GM23338 (cell line): Measurements from ENCODE around the gene ZDHHC23. TPM values are rescaled to one million over a fixed set of nuclear protein-coding genes. Genes with fewer than 3 reads are reported as not detected.

ENCODE experiments used
- ATAC-seq: fragments of 200-7000 bp; cut with Tn5 transposase; 3 replicates; pipeline ENCODE4 v1.9.1; 2020
- DNase-seq: peaks from one replicate; pipeline ENCODE4 v3.0.0-alpha.2; 2015; ENCODE audit warnings: low spot score
- H2AFZ ChIP-seq: fragments of 200-600 bp; sonication (generic); 2 replicates; pipeline ENCODE4 v1.8.0; 2016; ENCODE audit warnings: antibody characterized with exemption, mild to moderate bottlenecking, moderate library complexity
- H3F3A ChIP-seq: fragments of 200-600 bp; sonication (generic); replicated peaks from 2 replicates; pipeline ENCODE4 v1.8.0; 2017; ENCODE audit warnings: antibody characterized with exemption, mixed run types, low read depth
- H3K27ac ChIP-seq: fragments of 200-600 bp; sonication (generic); 2 replicates; pipeline ENCODE4 v1.6.1; 2016; ENCODE audit warnings: low read depth
- H3K27me3 ChIP-seq: fragments of 200-600 bp; sonication (generic); 2 replicates; pipeline ENCODE4 v1.8.0; 2016; ENCODE audit warnings: mild to moderate bottlenecking, mixed run types, moderate library complexity; ENCODE audit not compliant: insufficient read depth
- H3K36me3 ChIP-seq: fragments of 200-600 bp; sonication (generic); 2 replicates; pipeline ENCODE4 v1.8.0; 2016; ENCODE audit warnings: mild to moderate bottlenecking; ENCODE audit not compliant: insufficient read depth
- H3K4me1 ChIP-seq: fragments of 200-600 bp; sonication (generic); 2 replicates; pipeline ENCODE4 v1.8.0; 2016; ENCODE audit warnings: mild to moderate bottlenecking, moderate library complexity; ENCODE audit not compliant: insufficient read depth
- H3K4me2 ChIP-seq: fragments of 200-600 bp; sonication (generic); 2 replicates; pipeline ENCODE4 v1.7.1; 2017; ENCODE audit warnings: mixed run types
- H3K4me3 ChIP-seq: fragments of 200-600 bp; sonication (generic); 2 replicates; pipeline ENCODE4 v1.6.1; 2016; ENCODE audit warnings: mixed run types
- H3K79me2 ChIP-seq: fragments of 200-600 bp; sonication (generic); replicated peaks from 2 replicates; pipeline ENCODE4 v1.8.0; 2017; ENCODE audit warnings: mild to moderate bottlenecking; ENCODE audit not compliant: insufficient read depth
- H3K9me2 ChIP-seq: fragments of 200-600 bp; sonication (generic); 2 replicates; pipeline ENCODE4 v1.8.0; 2017; ENCODE audit not compliant: insufficient read depth
- H4K20me1 ChIP-seq: fragments of 200-600 bp; sonication (generic); replicated peaks from 2 replicates; pipeline ENCODE4 v1.8.0; 2017; ENCODE audit warnings: mild to moderate bottlenecking; ENCODE audit not compliant: insufficient read depth
- H3K27ac Mint-ChIP-seq: 2 replicates; pipeline ENCODE4 v1.8.0; 2020; ENCODE audit warnings: inconsistent platforms, mild to moderate bottlenecking, moderate library complexity, mixed read lengths
- H3K27me3 Mint-ChIP-seq: 3 replicates; pipeline ENCODE4 v1.8.0; 2022; ENCODE audit warnings: low read depth, mild to moderate bottlenecking, moderate library complexity, mixed read lengths, inconsistent platforms; ENCODE audit not compliant: insufficient read depth, poor library complexity
- H3K36me3 Mint-ChIP-seq: 3 replicates; pipeline ENCODE4 v1.8.0; 2021; ENCODE audit warnings: low read depth, mild to moderate bottlenecking, inconsistent platforms, moderate library complexity, mixed read lengths
- H3K4me1 Mint-ChIP-seq: 3 replicates; pipeline ENCODE4 v1.8.0; 2020; ENCODE audit warnings: mild to moderate bottlenecking, inconsistent platforms, mixed read lengths
- H3K4me3 Mint-ChIP-seq: 3 replicates; pipeline ENCODE4 v1.8.0; 2021; ENCODE audit warnings: moderate library complexity, mild to moderate bottlenecking, inconsistent platforms, mixed read lengths
- H3K9me3 Mint-ChIP-seq: 3 replicates; pipeline ENCODE4 v1.8.0; 2020; ENCODE audit warnings: moderate library complexity, mild to moderate bottlenecking, inconsistent platforms, mixed read lengths
- CREB1 ChIP-seq: fragments of 250-450 bp; sonication (Bioruptor Pico); IDR thresholded peaks from 2 replicates; pipeline ENCODE4 v1.5.0; 2020; ENCODE audit warnings: low read depth, mild to moderate bottlenecking, moderate library complexity
- EZH2 ChIP-seq: fragments of 200-600 bp; sonication (generic); IDR thresholded peaks from one replicate; pipeline ENCODE4 v1.8.0; 2017; ENCODE audit warnings: antibody characterized with exemption, mild to moderate bottlenecking, low read depth; ENCODE audit not compliant: unreplicated experiment
- EZH2phosphoT487 ChIP-seq: fragments of 200-600 bp; sonication (generic); IDR thresholded peaks from one replicate; pipeline ENCODE4 v1.8.1; 2018; ENCODE audit warnings: antibody characterized with exemption; ENCODE audit not compliant: unreplicated experiment
- JUNB ChIP-seq: IDR thresholded peaks from one replicate; pipeline ENCODE4 v1.6.1; 2016; ENCODE audit warnings: antibody characterized with exemption; ENCODE audit not compliant: unreplicated experiment
- STAT1 ChIP-seq: IDR thresholded peaks from one replicate; pipeline ENCODE4 v1.6.1; 2016; ENCODE audit warnings: antibody characterized with exemption; ENCODE audit not compliant: unreplicated experiment
- ZNF114 ChIP-seq: fragments of 250-450 bp; sonication (Bioruptor Pico); IDR thresholded peaks from 2 replicates; pipeline ENCODE4 v1.5.0; 2020; ENCODE audit warnings: mild to moderate bottlenecking, moderate library complexity
- ZNF331 ChIP-seq: fragments of 250-450 bp; sonication (Bioruptor Pico); IDR thresholded peaks from 2 replicates; pipeline ENCODE4 v1.5.0; 2020; ENCODE audit warnings: low read depth, mild to moderate bottlenecking, moderate library complexity
- polyA plus RNA-seq: library from polyadenylated mRNA; unstranded; fragments of >200 nt; fragmentation: Nextera tagmentation; extraction: Ambion mirVana; gene quantifications from 2 replicates; pipeline ENCODE4 v1.2.1, GENCODE V29; 2016
- total RNA-seq: library from RNA; depleted of rRNA; stranded (reverse); fragments of >200 nt; shearing (Covaris generic); gene quantifications from 2 replicates; pipeline ENCODE4 v1.2.3, GENCODE V29; 2014
- TF ChIP-seq, protein P1 (sequence below), 2 experiments: fragments of 200-600 bp in 1 of 2; sonication (generic) in 1 of 2; conservative IDR thresholded peaks; 2 replicates each; pipeline versions ENCODE4 v1.5.1 to v1.6.1; 2016 to 2017; ENCODE audit warnings: antibody characterized with exemption in 2 of 2, low read depth in 2 of 2, mild to moderate bottlenecking in 2 of 2, moderate library complexity in 1 of 2
- TF ChIP-seq, protein P2 (sequence below): IDR thresholded peaks from one replicate; pipeline ENCODE4 v1.6.1; 2018; ENCODE audit warnings: antibody characterized with exemption; ENCODE audit not compliant: unreplicated experiment
- TF ChIP-seq, protein P3 (sequence below): fragments of 250-450 bp; sonication (Bioruptor Pico); IDR thresholded peaks from 2 replicates; pipeline ENCODE4 v1.5.0; 2020; ENCODE audit warnings: mild to moderate bottlenecking, moderate library complexity

Gene ZDHHC23
- total and polyA plus RNA-seq, 2 experiments from 2014 or later, result 3.5 to 14.5 TPM

GRCh38 chr3:113906568-113907140 lies 41.2 kb upstream of the ZDHHC23 start:
- H3K36me3 ChIP-seq, result no peaks in the 10 kb centered on the region
- H3F3A ChIP-seq, result no peaks in the 10 kb centered on the region
- H3K4me3 ChIP-seq, result no peak overlapping the region
- H4K20me1 ChIP-seq, result no peaks in the 10 kb centered on the region
- H3K27ac ChIP-seq, result no peak overlapping the region
- no peaks in the 10 kb centered on the region for H3K4me1 ChIP-seq
- Mint-ChIP-seq H3K27ac (no peak overlapping the region), H3K4me3 (no peak overlapping the region), H3K4me1 (no peaks in the 10 kb centered on the region), H3K9me3 (peaks cover 12% of the 10 kb centered on the region; the same call in 2 of the 3 replicates), H3K36me3 (peaks cover 4% of the 10 kb centered on the region; the same call in 1 of the 3 replicates), H3K27me3 (peaks cover 2% of the 10 kb centered on the region)
- DNase-seq (no peak), ATAC-seq (no peak)
- H3K9me2 ChIP-seq, result no peaks in the 10 kb centered on the region
- H3K4me2 ChIP-seq, result no peak overlapping the region
- TF ChIP-seq EZH2phosphoT487, result no peak
- TF ChIP-seq CREB1 (CRISPR knock-in tag), result no peak
- no peak for TF ChIP-seq JUNB
- TF ChIP-seq, protein P1, sequence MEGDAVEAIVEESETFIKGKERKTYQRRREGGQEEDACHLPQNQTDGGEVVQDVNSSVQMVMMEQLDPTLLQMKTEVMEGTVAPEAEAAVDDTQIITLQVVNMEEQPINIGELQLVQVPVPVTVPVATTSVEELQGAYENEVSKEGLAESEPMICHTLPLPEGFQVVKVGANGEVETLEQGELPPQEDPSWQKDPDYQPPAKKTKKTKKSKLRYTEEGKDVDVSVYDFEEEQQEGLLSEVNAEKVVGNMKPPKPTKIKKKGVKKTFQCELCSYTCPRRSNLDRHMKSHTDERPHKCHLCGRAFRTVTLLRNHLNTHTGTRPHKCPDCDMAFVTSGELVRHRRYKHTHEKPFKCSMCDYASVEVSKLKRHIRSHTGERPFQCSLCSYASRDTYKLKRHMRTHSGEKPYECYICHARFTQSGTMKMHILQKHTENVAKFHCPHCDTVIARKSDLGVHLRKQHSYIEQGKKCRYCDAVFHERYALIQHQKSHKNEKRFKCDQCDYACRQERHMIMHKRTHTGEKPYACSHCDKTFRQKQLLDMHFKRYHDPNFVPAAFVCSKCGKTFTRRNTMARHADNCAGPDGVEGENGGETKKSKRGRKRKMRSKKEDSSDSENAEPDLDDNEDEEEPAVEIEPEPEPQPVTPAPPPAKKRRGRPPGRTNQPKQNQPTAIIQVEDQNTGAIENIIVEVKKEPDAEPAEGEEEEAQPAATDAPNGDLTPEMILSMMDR (conservative IDR thresholded peaks at IDR 0.05; ENCODE audit: low read depth in 2 of 2), result no peak
- no peak for TF ChIP-seq ZNF114 (CRISPR knock-in tag)
- TF ChIP-seq EZH2, result no peak
- TF ChIP-seq ZNF331, result no peak
- TF ChIP-seq, protein P2, sequence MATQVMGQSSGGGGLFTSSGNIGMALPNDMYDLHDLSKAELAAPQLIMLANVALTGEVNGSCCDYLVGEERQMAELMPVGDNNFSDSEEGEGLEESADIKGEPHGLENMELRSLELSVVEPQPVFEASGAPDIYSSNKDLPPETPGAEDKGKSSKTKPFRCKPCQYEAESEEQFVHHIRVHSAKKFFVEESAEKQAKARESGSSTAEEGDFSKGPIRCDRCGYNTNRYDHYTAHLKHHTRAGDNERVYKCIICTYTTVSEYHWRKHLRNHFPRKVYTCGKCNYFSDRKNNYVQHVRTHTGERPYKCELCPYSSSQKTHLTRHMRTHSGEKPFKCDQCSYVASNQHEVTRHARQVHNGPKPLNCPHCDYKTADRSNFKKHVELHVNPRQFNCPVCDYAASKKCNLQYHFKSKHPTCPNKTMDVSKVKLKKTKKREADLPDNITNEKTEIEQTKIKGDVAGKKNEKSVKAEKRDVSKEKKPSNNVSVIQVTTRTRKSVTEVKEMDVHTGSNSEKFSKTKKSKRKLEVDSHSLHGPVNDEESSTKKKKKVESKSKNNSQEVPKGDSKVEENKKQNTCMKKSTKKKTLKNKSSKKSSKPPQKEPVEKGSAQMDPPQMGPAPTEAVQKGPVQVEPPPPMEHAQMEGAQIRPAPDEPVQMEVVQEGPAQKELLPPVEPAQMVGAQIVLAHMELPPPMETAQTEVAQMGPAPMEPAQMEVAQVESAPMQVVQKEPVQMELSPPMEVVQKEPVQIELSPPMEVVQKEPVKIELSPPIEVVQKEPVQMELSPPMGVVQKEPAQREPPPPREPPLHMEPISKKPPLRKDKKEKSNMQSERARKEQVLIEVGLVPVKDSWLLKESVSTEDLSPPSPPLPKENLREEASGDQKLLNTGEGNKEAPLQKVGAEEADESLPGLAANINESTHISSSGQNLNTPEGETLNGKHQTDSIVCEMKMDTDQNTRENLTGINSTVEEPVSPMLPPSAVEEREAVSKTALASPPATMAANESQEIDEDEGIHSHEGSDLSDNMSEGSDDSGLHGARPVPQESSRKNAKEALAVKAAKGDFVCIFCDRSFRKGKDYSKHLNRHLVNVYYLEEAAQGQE, result no peak
- H3K79me2 ChIP-seq, result no peaks in the 10 kb centered on the region
- H2AFZ ChIP-seq, result no peak overlapping the region
- H3K27me3 ChIP-seq, result no peaks in the 10 kb centered on the region

DNA sequence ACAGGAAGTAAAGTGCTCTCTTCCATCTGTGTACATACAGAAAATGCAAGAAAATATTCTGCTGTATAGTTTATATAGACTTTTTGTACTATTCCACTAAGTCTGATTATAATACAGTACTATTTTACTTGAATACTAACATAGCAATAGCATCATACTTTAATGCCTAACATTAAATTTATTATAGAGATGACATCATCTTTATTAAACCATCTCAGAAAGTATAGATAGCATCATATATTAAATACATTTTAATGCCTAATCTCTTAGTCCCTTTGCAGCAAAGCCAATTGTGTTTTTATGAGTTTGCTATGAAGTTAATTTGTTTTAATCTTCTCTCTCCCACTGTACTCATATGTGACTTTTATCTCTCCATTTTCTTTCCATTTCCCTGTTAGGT lies 39.7 kb upstream of the ZDHHC23 start:
- H3K27ac ChIP-seq, result no peak overlapping the region
- Mint-ChIP-seq H3K27ac (no peak overlapping the region), H3K9me3 (peaks cover 12% of the 10 kb centered on the region; the same call in 2 of the 3 replicates), H3K4me3 (no peak overlapping the region), H3K4me1 (peaks cover 4% of the 10 kb centered on the region; the same call in 1 of the 3 replicates), H3K27me3 (peaks cover 2% of the 10 kb centered on the region), H3K36me3 (peaks cover 4% of the 10 kb centered on the region; the same call in 1 of the 3 replicates)
- no peak overlapping the region for H3K4me2 ChIP-seq
- H4K20me1 ChIP-seq, result no peaks in the 10 kb centered on the region
- H3K27me3 ChIP-seq, result no peaks in the 10 kb centered on the region
- H3F3A ChIP-seq, result no peaks in the 10 kb centered on the region
- H3K79me2 ChIP-seq, result no peaks in the 10 kb centered on the region
- no peak for DNase-seq
- no peaks in the 10 kb centered on the region for H3K36me3 ChIP-seq
- no peak overlapping the region for H2AFZ ChIP-seq
- ATAC-seq, result no peak
- no peaks in the 10 kb centered on the region for H3K9me2 ChIP-seq
- no peak overlapping the region for H3K4me3 ChIP-seq
- no peaks in the 10 kb centered on the region for H3K4me1 ChIP-seq
- TF ChIP-seq, protein P3, sequence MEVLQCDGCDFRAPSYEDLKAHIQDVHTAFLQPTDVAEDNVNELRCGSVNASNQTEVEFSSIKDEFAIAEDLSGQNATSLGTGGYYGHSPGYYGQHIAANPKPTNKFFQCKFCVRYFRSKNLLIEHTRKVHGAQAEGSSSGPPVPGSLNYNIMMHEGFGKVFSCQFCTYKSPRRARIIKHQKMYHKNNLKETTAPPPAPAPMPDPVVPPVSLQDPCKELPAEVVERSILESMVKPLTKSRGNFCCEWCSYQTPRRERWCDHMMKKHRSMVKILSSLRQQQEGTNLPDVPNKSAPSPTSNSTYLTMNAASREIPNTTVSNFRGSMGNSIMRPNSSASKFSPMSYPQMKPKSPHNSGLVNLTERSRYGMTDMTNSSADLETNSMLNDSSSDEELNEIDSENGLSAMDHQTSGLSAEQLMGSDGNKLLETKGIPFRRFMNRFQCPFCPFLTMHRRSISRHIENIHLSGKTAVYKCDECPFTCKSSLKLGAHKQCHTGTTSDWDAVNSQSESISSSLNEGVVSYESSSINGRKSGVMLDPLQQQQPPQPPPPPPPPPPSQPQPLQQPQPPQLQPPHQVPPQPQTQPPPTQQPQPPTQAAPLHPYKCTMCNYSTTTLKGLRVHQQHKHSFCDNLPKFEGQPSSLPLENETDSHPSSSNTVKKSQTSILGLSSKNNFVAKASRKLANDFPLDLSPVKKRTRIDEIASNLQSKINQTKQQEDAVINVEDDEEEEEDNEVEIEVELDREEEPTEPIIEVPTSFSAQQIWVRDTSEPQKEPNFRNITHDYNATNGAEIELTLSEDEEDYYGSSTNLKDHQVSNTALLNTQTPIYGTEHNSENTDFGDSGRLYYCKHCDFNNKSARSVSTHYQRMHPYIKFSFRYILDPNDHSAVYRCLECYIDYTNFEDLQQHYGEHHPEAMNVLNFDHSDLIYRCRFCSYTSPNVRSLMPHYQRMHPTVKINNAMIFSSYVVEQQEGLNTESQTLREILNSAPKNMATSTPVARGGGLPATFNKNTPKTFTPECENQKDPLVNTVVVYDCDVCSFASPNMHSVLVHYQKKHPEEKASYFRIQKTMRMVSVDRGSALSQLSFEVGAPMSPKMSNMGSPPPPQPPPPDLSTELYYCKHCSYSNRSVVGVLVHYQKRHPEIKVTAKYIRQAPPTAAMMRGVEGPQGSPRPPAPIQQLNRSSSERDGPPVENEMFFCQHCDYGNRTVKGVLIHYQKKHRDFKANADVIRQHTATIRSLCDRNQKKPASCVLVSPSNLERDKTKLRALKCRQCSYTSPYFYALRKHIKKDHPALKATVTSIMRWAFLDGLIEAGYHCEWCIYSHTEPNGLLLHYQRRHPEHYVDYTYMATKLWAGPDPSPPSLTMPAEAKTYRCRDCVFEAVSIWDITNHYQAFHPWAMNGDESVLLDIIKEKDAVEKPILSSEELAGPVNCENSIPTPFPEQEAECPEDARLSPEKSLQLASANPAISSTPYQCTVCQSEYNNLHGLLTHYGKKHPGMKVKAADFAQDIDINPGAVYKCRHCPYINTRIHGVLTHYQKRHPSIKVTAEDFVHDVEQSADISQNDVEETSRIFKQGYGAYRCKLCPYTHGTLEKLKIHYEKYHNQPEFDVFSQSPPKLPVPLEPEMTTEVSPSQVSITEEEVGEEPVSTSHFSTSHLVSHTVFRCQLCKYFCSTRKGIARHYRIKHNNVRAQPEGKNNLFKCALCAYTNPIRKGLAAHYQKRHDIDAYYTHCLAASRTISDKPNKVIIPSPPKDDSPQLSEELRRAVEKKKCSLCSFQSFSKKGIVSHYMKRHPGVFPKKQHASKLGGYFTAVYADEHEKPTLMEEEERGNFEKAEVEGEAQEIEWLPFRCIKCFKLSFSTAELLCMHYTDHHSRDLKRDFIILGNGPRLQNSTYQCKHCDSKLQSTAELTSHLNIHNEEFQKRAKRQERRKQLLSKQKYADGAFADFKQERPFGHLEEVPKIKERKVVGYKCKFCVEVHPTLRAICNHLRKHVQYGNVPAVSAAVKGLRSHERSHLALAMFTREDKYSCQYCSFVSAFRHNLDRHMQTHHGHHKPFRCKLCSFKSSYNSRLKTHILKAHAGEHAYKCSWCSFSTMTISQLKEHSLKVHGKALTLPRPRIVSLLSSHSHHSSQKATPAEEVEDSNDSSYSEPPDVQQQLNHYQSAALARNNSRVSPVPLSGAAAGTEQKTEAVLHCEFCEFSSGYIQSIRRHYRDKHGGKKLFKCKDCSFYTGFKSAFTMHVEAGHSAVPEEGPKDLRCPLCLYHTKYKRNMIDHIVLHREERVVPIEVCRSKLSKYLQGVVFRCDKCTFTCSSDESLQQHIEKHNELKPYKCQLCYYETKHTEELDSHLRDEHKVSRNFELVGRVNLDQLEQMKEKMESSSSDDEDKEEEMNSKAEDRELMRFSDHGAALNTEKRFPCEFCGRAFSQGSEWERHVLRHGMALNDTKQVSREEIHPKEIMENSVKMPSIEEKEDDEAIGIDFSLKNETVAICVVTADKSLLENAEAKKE (CRISPR knock-in tag), result no peak
- TF ChIP-seq STAT1, result no peak
- no peak for TF ChIP-seq CREB1 (CRISPR knock-in tag)
